HS-5 (cell line): ENCODE results near the gene ZFAND2B.

Experiments
- DNase-seq: peaks from one replicate; pipeline ENCODE4 v3.0.0-alpha.2; 2012; ENCODE audit warnings: low read depth

ZFAND2B gene

GRCh38 chr2:219204425-219205164 lies 2.0 kb upstream of the ZFAND2B start:
- no peak for DNase-seq

DNA sequence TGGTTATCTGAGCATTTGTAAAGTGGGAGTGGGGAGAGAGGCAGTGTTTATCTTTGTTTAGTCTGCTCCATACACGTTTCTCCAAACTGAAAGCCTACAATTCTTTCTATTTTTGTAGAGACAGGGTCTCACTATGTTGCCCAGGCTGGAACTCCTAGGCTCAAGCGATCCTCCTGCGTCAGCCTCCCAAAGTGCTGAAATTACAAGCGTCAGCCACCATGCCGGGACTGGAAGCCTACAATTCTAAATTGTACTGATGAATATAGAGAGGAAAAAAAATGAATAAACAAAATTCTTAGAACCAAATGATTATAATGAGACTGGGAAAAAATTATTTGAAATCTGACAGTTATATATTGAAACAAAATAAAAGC lies 1.4 kb upstream of the ZFAND2B start:
- no peak for DNase-seq

DNA sequence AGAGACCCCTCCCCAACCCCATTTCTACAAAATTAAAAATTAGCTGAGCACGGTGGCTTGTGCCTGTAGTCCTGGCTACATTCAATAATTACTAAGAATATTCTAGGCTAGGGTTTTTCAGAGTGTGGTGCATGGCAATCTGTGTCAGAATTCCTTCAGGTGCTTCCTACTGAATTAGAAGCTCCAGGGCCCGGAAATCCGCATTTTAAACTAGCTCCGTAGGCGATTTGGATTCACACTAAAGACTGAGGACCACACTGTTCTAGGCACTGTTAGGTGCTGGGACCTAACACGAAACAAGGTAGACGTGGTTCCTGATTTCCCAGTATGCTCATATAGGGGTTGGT lies 628 bp upstream of the ZFAND2B start:
- DNase-seq: no peak

DNA sequence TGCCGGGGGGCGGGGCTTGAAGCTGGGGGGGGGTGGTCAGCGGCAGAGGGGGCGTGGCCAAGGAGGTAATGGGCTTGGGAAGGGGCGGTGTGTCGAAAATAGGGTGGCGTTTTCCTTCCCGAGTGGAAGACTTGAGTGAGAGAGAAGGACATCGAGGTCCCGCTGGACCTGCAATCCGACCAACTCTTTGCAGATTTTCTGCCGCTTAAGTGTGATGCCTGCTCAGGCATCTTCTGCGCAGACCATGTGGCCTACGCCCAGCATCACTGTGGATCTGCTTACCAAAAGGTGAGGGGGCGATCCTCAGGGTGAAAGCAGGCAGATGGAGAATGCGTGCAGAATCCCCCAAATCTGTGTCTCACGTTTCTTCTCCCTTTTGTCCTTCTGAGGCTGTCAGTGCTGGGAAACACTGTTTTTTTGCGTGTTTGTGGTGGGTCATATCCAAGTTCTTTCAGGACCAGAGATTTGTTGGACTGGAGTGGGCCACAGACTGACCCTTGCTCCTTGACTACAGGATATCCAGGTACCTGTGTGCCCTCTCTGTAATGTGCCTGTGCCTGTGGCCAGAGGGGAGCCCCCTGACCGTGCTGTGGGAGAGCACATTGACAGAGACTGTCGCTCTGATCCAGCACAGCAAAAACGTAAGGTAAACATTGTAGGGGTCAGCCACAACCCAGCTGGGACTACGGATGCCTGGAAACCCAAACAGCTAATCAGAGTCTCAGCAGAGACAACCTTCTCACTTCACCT lies 727 bp downstream of the ZFAND2B start:
- no peak for DNase-seq

DNA sequence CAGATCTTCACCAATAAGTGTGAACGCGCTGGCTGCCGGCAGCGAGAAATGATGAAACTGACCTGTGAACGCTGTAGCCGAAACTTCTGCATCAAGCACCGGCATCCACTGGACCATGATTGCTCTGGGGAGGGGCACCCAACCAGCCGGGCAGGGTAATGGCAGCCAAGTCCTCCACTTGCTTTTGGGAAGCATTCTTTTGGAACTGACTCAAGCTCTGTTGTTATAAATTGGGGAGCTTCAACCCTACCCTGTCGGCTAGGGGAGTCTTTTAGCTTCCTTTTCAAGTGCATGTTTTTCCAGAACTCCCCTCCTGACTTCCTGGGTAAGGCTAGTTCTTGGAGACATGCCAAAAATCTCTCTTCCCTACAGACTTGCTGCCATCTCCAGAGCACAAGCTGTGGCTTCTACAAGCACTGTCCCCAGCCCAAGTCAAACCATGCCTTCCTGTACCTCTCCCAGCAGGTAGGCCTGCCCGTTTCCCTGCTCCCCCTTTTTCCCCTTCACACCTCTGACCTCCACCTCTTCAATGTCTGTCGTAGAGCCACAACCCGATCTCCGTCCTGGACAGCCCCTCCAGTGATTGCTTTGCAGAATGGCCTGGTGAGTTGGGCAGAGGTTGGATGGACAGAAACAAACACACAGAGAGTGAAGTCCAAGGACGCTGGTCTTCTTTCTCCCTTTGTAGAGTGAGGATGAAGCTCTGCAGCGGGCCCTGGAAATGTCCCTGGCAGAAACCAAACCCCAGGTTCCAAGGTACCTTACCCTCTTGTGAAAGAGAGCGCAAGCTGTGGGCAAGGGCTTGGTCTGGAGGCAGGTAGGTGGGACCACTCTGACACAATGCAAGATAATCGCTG lies 1.5 kb downstream of the ZFAND2B start:
- no peak for DNase-seq

- DNase-seq: no peak
These were observed 2.9 kb downstream of the ZFAND2B start for GRCh38 chr2:219209236-219210195.

DNA sequence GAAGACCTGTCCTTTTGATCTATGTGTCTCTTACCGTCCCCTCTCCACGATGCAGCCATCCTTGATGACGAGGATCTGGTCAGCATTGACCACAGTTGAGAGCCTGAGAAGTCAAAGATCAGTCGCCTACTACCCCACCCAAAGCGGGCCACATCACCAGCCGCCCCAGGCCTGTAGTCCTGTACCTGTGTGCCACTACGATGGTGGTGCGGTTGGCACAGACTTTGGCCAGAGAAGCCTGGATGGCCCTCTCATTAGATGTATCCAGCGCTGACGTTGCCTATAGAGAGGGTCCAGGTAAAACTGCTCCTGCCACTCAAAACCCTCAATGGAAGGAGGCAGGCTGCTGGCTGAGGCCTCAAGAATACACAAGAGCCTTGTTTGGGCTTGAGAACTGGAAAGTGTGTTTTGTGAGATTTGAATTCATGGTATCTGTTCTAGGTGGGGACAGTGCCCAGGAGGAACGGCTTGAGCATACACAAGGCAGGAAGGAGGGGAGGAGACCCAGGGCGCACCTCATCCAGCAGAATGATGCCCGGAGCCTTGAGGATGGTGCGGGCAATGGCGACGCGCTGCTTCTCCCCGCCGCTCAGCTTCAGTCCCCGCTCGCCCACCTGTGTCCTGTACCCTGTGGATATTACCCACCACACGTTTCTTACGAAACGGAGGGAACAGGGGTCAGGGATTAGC lies 3.8 kb downstream of the ZFAND2B start:
- DNase-seq: no peak

- DNase-seq: no peak
These were observed 4.3 kb downstream of the ZFAND2B start for GRCh38 chr2:219210886-219211362.

DNA sequence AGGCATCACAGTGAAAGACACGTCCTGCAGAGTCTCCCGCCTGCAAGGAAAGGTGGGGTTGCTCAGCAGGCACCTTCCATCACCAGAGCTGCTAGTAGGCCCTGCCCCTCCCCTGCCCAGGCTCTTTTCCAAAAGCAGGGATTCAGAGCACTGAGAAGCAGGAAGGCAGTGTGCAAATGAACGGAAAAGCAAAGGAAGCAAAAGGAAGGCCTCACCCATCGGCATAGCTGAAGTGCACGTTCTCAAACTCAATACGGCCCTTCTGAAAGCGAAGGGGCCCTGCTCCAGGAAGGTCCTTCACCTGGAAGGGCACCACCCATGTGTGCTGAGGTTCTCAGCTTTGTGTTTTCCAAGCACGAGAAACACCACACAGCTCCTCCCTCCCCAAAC lies 6.4 kb downstream of the ZFAND2B start:
- no peak for DNase-seq

GRCh38 chr2:219213486-219214071 lies 7.0 kb downstream of the ZFAND2B start:
- no peak for DNase-seq

GRCh38 chr2:219214141-219214540 lies 7.6 kb downstream of the ZFAND2B start:
- no peak for DNase-seq

- DNase-seq: no peak
These were observed 8.2 kb downstream of the ZFAND2B start for GRCh38 chr2:219214786-219215185.

GRCh38 chr2:219215871-219216534 lies 9.4 kb downstream of the ZFAND2B start:
- no peak for DNase-seq

DNA sequence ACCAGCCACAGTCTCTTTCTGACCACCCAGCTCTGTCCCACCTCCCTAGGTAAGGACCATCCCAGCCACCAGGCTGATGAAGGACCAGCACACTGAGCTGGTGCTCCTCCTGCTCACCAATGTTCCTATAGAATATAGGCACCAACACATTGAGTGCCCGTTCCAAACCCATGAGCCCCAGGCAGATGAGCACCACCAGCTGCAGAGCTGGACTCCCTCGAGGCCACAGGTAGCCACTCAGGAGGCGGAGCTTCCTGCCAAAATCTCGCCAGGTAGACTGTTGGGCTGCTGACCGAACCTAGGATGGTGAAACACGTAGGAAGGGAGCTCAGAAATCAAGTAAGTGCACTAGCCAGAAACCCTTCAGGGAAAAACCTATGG lies 9.9 kb downstream of the ZFAND2B start:
- no peak for DNase-seq

- DNase-seq: peak; percentile 47
These were observed 11.7 kb downstream of the ZFAND2B start for GRCh38 chr2:219218217-219218731.

DNA sequence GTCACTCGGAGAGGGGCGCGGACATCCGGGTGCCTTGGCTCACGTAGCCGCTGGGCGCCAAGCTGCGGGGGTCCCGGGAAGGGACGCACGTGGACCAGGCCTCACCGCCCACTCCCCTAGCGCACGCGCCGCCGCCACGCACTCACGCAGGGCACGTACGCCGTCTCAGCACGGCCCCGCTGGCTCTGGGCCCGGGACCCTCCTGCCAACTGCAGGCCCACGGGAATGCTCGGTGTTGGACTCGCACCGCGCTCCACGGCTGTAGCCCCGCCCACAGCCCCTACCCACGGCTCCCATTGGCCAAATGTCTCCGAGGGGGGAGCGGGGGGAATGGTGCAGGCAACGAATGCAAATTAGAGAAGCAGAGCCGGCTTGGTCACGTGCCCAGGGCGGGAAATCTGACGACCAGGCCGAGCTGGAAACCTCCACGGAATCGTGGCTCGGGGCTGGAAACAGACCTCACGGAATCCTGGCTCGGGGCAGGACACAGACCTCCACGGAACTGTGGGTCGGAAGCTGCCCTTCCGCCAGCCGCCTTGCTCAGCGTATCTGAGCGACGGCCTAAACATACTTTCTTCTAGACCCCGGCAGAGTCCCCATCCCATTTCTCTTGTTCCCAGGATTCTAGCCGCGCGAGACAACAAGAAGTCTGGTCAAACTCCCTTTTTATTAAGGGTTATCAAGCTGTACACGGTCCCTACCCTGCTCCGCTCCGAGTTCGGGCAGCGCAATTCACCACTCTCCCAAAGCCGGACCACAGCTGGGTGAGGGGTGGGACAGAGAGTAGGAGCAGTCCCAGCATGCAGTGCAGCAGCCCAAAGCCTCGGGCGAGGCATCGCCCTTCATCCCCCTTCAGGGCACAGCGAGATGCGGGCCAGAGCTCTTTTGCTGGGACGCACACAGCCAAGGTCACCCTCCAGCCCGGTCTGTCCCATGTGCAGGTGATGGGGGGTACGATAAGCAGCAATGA lies 12.4 kb downstream of the ZFAND2B start, which contains the start of gene ABCB6:
Gene ABCB6 (minus strand): TSS at position 227 of the 970 bp plus-strand sequence. CDS start 285 bp downstream, outside the sequence.
- peak; percentile 89 for DNase-seq

- DNase-seq: no peak
These were observed 13.4 kb downstream of the ZFAND2B start for GRCh38 chr2:219219784-219220532.
